HG03378 (cell line): ENCODE results near the gene NCAM1.

Experiments used
- ATAC-seq: cut with Tn5 transposase; IDR thresholded peaks from one replicate; pipeline ENCODE4 v1.9.1; 2021; ENCODE audit warnings: mild to moderate bottlenecking, moderate library complexity; ENCODE audit not compliant: unreplicated experiment

NCAM1 gene

GRCh38 chr11:113166280-113166679, 205.1 kb downstream of the NCAM1 start:
- ATAC-seq = no peak

- ATAC-seq = no peak
Measured at GRCh38 chr11:113167599-113167998, 206.4 kb downstream of the NCAM1 start.

GRCh38 chr11:113168354-113169342, 207.4 kb downstream of the NCAM1 start:
- no peak for ATAC-seq

- ATAC-seq = no peak
Measured at GRCh38 chr11:113172382-113172951, 211.2 kb downstream of the NCAM1 start.

- ATAC-seq = no peak
Measured at GRCh38 chr11:113173126-113173525, 211.9 kb downstream of the NCAM1 start.

- no peak for ATAC-seq
Measured at GRCh38 chr11:113174882-113175281, 213.7 kb downstream of the NCAM1 start.

- no peak for ATAC-seq
Measured at GRCh38 chr11:113176599-113177360, 215.6 kb downstream of the NCAM1 start.

- ATAC-seq = no peak
Measured at GRCh38 chr11:113177671-113178070, 216.5 kb downstream of the NCAM1 start.

- ATAC-seq = no peak
Measured at GRCh38 chr11:113178381-113179070, 217.3 kb downstream of the NCAM1 start.

GRCh38 chr11:113179181-113179704, 218.0 kb downstream of the NCAM1 start:
- no peak for ATAC-seq

GRCh38 chr11:113181094-113181493, 219.9 kb downstream of the NCAM1 start:
- ATAC-seq = no peak

GRCh38 chr11:113182288-113182687, 221.1 kb downstream of the NCAM1 start:
- no peak for ATAC-seq

GRCh38 chr11:113184498-113184897, 223.3 kb downstream of the NCAM1 start:
- ATAC-seq = no peak

- ATAC-seq = peak; percentile 58
Measured at GRCh38 chr11:113188371-113188834, 227.2 kb downstream of the NCAM1 start.

GRCh38 chr11:113189909-113190667, 228.9 kb downstream of the NCAM1 start:
- ATAC-seq = no peak

- no peak for ATAC-seq
Measured at GRCh38 chr11:113192121-113192925, 231.1 kb downstream of the NCAM1 start.

GRCh38 chr11:113193016-113193415, 231.8 kb downstream of the NCAM1 start:
- ATAC-seq = no peak

- ATAC-seq = no peak
Measured at GRCh38 chr11:113193946-113194345, 232.7 kb downstream of the NCAM1 start.

- no peak for ATAC-seq
Measured at GRCh38 chr11:113195728-113196127, 234.5 kb downstream of the NCAM1 start.
